ENCODE measurements around the gene TOP2A. TPM values are rescaled to one million over a fixed set of nuclear protein-coding genes. Genes with fewer than 3 reads are reported as not detected.
A peak's percentile ranks its signal among the peaks of the same experiment; 100 is the strongest.

TOP2A gene
- total and polyA plus RNA-seq, 2 donors (not counting 1 experiment from before 2014, with no cell fraction given), result 39.2 to 41.6 TPM

DNA sequence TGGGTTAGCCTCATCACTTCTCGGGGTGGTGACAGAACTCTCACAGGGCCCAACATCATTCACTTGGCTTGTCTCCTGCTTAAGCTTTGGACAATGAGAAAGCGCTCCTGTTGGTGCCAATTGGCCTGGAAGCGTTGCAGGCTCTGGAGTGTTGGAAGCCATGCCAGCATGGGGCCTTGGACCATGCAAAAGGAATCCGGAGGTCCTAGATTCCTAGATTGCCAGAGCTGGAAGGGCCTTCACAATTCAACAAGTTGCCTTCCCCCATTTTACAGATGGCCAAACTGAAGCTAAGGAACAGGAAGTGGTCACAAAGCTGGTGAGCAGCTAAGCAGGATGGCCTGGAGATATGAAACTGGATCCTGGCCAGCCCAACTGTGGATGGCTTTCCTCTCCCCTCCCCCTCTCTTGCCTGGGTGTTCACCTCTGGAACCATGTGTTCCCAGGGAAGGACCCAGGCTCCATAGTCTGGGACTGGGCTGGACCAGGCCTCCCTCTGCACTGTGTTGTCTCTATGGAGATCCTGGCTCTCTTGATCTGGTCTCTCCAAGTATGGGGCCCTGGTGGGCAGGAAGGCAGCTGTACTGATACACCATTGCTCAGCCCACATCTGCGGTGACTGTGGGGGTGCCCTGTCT lies 19.5 kb upstream of the TOP2A start:
- no peak overlapping the region for H2AFZ ChIP-seq (ENCODE audit: low read length)
- no peaks in the 10 kb centered on the region for H3K36me3 ChIP-seq (ENCODE audit: control insufficient read depth, insufficient read depth, low read length)
- TF ChIP-seq, protein P1, sequence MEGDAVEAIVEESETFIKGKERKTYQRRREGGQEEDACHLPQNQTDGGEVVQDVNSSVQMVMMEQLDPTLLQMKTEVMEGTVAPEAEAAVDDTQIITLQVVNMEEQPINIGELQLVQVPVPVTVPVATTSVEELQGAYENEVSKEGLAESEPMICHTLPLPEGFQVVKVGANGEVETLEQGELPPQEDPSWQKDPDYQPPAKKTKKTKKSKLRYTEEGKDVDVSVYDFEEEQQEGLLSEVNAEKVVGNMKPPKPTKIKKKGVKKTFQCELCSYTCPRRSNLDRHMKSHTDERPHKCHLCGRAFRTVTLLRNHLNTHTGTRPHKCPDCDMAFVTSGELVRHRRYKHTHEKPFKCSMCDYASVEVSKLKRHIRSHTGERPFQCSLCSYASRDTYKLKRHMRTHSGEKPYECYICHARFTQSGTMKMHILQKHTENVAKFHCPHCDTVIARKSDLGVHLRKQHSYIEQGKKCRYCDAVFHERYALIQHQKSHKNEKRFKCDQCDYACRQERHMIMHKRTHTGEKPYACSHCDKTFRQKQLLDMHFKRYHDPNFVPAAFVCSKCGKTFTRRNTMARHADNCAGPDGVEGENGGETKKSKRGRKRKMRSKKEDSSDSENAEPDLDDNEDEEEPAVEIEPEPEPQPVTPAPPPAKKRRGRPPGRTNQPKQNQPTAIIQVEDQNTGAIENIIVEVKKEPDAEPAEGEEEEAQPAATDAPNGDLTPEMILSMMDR (conservative IDR thresholded peaks at IDR 0.05 in 1 of 2, IDR thresholded peaks at IDR 0.05 in 1 of 2; ENCODE audit: low read depth in 1 of 2, low read length in 2 of 2), result no peak
- no peak for TF ChIP-seq EZH2 (IDR thresholded peaks at IDR 0.05; ENCODE audit: low read length, missing control alignments)
- peak in 1 of 2 donors; percentile 27 for DNase-seq (ENCODE audit: low read depth in 2 of 2)
- H3K27me3 ChIP-seq (ENCODE audit: control insufficient read depth, insufficient read depth, low read length), result no peaks in the 10 kb centered on the region
- H3K9ac ChIP-seq (ENCODE audit: insufficient read depth, low read length), result no peak overlapping the region
- H3K4me2 ChIP-seq (ENCODE audit: extremely low read depth, insufficient read depth, low read length), result no peak overlapping the region
- no peaks in the 10 kb centered on the region for H4K20me1 ChIP-seq (ENCODE audit: control insufficient read depth, extremely low read depth, insufficient read depth, low read length)
- no peaks in the 10 kb centered on the region for H3K79me2 ChIP-seq (ENCODE audit: control insufficient read depth, insufficient read depth, low read length)
- peaks cover 2% of the 10 kb centered on the region for H3K4me1 ChIP-seq (ENCODE audit: control insufficient read depth, extremely low read depth, insufficient read depth, low read length)
- no peak overlapping the region for H3K27ac ChIP-seq (ENCODE audit: insufficient read depth, low read length)
- no peak overlapping the region for H3K4me3 ChIP-seq (replicated peaks in 1 of 4; ENCODE audit: control extremely low read depth in 1 of 4, insufficient read depth in 1 of 4, low read depth in 3 of 4, low read length in 4 of 4)
- H3K9me3 ChIP-seq (ENCODE audit: control insufficient read depth, insufficient read depth, low read depth, low read length), result no peaks in the 10 kb centered on the region

DNA sequence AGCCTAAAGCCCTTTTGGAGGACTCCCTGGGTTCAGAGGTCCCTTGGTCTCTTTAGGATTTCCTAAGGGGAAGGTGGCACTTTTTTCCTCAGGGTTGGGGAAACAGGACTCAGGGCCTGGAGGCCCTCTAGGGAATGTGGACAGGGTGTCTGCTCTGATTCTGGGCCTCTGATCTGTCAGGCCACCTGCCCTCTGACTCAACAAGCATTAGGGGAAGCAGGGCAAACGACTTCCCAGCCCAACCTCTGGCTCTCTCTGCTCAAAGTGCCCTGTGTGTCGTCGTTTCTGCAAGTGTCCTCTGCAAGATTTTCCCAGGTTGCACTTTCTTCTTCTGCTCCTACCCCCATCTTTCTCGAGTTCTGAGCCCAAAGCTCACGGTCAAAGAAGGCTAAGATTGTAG lies 18.9 kb upstream of the TOP2A start:
- H3K9me3 ChIP-seq (ENCODE audit: control insufficient read depth, insufficient read depth, low read depth, low read length), result no peaks in the 10 kb centered on the region
- no peak overlapping the region for H3K4me2 ChIP-seq (ENCODE audit: extremely low read depth, insufficient read depth, low read length)
- no peak overlapping the region for H3K9ac ChIP-seq (ENCODE audit: insufficient read depth, low read length)
- no peak for TF ChIP-seq EZH2 (IDR thresholded peaks at IDR 0.05; ENCODE audit: low read length, missing control alignments)
- TF ChIP-seq, protein P1 (conservative IDR thresholded peaks at IDR 0.05 in 1 of 2, IDR thresholded peaks at IDR 0.05 in 1 of 2; ENCODE audit: low read depth in 1 of 2, low read length in 2 of 2), result no peak
- no peaks in the 10 kb centered on the region for H3K36me3 ChIP-seq (ENCODE audit: control insufficient read depth, insufficient read depth, low read length)
- H2AFZ ChIP-seq (ENCODE audit: low read length), result no peak overlapping the region
- DNase-seq (ENCODE audit: low read depth in 2 of 2), result no peak
- no peaks in the 10 kb centered on the region for H4K20me1 ChIP-seq (ENCODE audit: control insufficient read depth, extremely low read depth, insufficient read depth, low read length)
- no peak overlapping the region for H3K4me3 ChIP-seq (replicated peaks in 1 of 4; ENCODE audit: control extremely low read depth in 1 of 4, insufficient read depth in 1 of 4, low read depth in 3 of 4, low read length in 4 of 4)
- H3K27me3 ChIP-seq (ENCODE audit: control insufficient read depth, insufficient read depth, low read length), result no peaks in the 10 kb centered on the region
- peaks cover 2% of the 10 kb centered on the region for H3K4me1 ChIP-seq (ENCODE audit: control insufficient read depth, extremely low read depth, insufficient read depth, low read length)
- H3K79me2 ChIP-seq (ENCODE audit: control insufficient read depth, insufficient read depth, low read length), result no peaks in the 10 kb centered on the region
- no peak overlapping the region for H3K27ac ChIP-seq (ENCODE audit: insufficient read depth, low read length)

DNA sequence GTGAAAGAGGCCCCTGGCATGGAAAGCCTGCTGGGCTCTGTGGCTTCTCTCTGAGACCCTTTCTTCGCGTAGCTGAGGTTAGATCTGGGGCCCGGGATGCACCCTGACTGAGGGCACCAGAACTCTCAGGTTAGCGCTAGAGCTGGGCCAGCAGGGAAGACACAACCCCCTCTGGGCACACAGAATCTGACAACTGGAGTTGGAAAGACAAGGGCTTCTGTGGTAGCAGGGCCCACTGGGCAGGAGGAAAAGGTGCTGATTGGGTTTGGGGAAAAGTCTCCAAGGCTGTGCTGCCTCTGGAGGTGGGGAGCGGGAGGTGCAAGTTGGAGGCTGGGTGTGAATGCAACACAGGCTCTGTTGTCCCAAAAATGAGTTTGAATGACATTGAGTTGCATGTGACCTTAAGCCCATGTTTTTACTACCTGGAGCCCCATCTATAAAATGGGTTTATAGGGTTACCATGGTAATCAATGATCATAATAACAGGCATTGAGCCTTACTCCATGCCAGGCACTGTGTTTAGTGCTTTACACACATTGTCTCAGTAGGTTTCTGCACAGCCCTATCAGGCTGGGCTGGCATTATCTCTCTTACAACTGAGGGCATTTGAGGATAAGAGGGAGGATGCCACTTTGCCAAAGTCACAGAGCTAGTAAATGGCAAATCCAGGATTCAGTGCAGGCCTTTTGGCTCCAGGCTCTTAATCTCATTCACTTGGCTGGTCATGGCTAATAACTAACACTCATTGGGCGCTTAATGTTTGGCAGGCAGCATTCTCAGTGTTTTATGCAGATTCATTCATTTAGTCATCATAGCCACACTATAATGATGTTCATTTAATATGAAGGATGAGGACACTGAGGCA lies 16.1 kb upstream of the TOP2A start:
- Histone ChIP-seq H3K27me3 (ENCODE audit: control insufficient read depth, insufficient read depth, low read length) (no peaks in the 10 kb centered on the region), H3K4me2 (ENCODE audit: extremely low read depth, insufficient read depth, low read length) (no peak overlapping the region), H3K4me3 (replicated peaks in 1 of 4; ENCODE audit: control extremely low read depth in 1 of 4, insufficient read depth in 1 of 4, low read depth in 3 of 4, low read length in 4 of 4) (no peak overlapping the region), H3K79me2 (ENCODE audit: control insufficient read depth, insufficient read depth, low read length) (no peaks in the 10 kb centered on the region), H3K9ac (ENCODE audit: insufficient read depth, low read length) (no peak overlapping the region), H3K4me1 (ENCODE audit: control insufficient read depth, extremely low read depth, insufficient read depth, low read length) (peaks cover 2% of the 10 kb centered on the region), H2AFZ (ENCODE audit: low read length) (peak overlapping the region; percentile 24), H3K36me3 (ENCODE audit: control insufficient read depth, insufficient read depth, low read length) (no peaks in the 10 kb centered on the region), H3K27ac (ENCODE audit: insufficient read depth, low read length) (no peak overlapping the region), H4K20me1 (ENCODE audit: control insufficient read depth, extremely low read depth, insufficient read depth, low read length) (no peaks in the 10 kb centered on the region), H3K9me3 (ENCODE audit: control insufficient read depth, insufficient read depth, low read depth, low read length) (no peaks in the 10 kb centered on the region)
- no peak for TF ChIP-seq EZH2 (IDR thresholded peaks at IDR 0.05; ENCODE audit: low read length, missing control alignments)
- TF ChIP-seq, protein P1 (conservative IDR thresholded peaks at IDR 0.05 in 1 of 2, IDR thresholded peaks at IDR 0.05 in 1 of 2; ENCODE audit: low read depth in 1 of 2, low read length in 2 of 2), result peak; percentile 43 to 57
- DNase-seq (ENCODE audit: low read depth in 2 of 2), result no peak
